ENCODE data around the gene MDM2.
"Not testable (repeated sequence)": the region's sequence is repeated elsewhere in the genome, so short reads cannot be mapped to it uniquely, and the experiment has no call there.

Gene MDM2

GRCh38 chr12:68831751-68832503, 23.9 kb downstream of the MDM2 start:
- DNase-seq: no peak

- DNase-seq: no peak
Measured at GRCh38 chr12:68832504-68832867, 24.5 kb downstream of the MDM2 start.

- no peak for DNase-seq
Measured at GRCh38 chr12:68833508-68833907, 25.5 kb downstream of the MDM2 start.

GRCh38 chr12:68835333-68835908, 27.4 kb downstream of the MDM2 start:
- no peak for DNase-seq

GRCh38 chr12:68837215-68837614, 29.2 kb downstream of the MDM2 start:
- no peak for DNase-seq

GRCh38 chr12:68838046-68838886, 30.3 kb downstream of the MDM2 start:
- DNase-seq: no peak

GRCh38 chr12:68839183-68840147, 31.5 kb downstream of the MDM2 start:
- DNase-seq: no peak

GRCh38 chr12:68841175-68841574, 33.2 kb downstream of the MDM2 start:
- not testable (repeated sequence) for DNase-seq

GRCh38 chr12:68841717-68842116, 33.7 kb downstream of the MDM2 start:
- no peak for DNase-seq

GRCh38 chr12:68842123-68842522, 34.1 kb downstream of the MDM2 start:
- DNase-seq: no peak

GRCh38 chr12:68842784-68843567, 35.0 kb downstream of the MDM2 start:
- DNase-seq: no peak

- DNase-seq: no peak
Measured at GRCh38 chr12:68844318-68844745, 36.4 kb downstream of the MDM2 start.

GRCh38 chr12:68844788-68845695, 37.1 kb downstream of the MDM2 start:
- no peak for DNase-seq

GRCh38 chr12:68846811-68847210, 38.8 kb downstream of the MDM2 start:
- no peak for DNase-seq

- DNase-seq: no peak
Measured at GRCh38 chr12:68850390-68850789, 42.4 kb downstream of the MDM2 start.

GRCh38 chr12:68851592-68852306, 43.8 kb downstream of the MDM2 start:
- no peak for DNase-seq

- no peak for DNase-seq
Measured at GRCh38 chr12:68853396-68854077, 45.6 kb downstream of the MDM2 start.

- no peak for DNase-seq
Measured at GRCh38 chr12:68854078-68854468, 46.1 kb downstream of the MDM2 start.

GRCh38 chr12:68854554-68854953, 46.6 kb downstream of the MDM2 start:
- DNase-seq: no peak
